K562 (cell line): ENCODE data around the gene HNRNPDL. TPM values are rescaled to one million over a fixed set of nuclear protein-coding genes. Genes with fewer than 3 reads are reported as not detected.

Experiments
- ATAC-seq: fragments of 200-7000 bp; cut with Tn5 transposase; 3 replicates; pipeline ENCODE4 v1.9.1; 2020; ENCODE audit warnings: moderate library complexity
- BruUV-seq: library from RNA; stranded (reverse); fragments of 400-500 nt; replicated peaks from 2 replicates; lab custom pipeline; 2021; lab: Mats Ljungman, UMichigan
- CTCF ChIA-PET: fragments of 300-600 bp; formaldehyde crosslinking; extraction: SDS; loops from one replicate; lab custom pipeline; 2021; ENCODE audit warnings: low intra/inter-chr PET ratio; lab: Yijun Ruan, JAX
- POLR2A ChIA-PET: fragments of 300-600, 350-650 bp; sonication (Branson Sonifier 250); formaldehyde crosslinking; extraction: SDS; loops from one replicate; lab custom pipeline; 2021; ENCODE audit warnings: antibody characterized with exemption, inconsistent platforms; lab: Yijun Ruan, JAX
- DNase-seq, 4 experiments: peaks; one replicate each; pipeline versions ENCODE4 v3.0.0 to v3.0.0-alpha.2; 2011 to 2018; ENCODE audit warnings: low spot score in 3 of 4, mixed read lengths in 3 of 4; ENCODE audit errors: extremely low read depth in 1 of 4
- FAIRE-seq: peaks from 2 replicates; lab custom pipeline; 2011; peaks lifted over from hg19 to GRCh38; lab: Jason Lieb, UNC
- H2AFZ ChIP-seq: 2 replicates; pipeline ENCODE4 v1.6.0; 2011; ENCODE audit warnings: low read depth, low read length, control low read depth, inconsistent platforms
- H3K27ac ChIP-seq: fragments of 200-600 bp; 3 replicates; pipeline ENCODE4 v1.8.0; 2011; ENCODE audit warnings: low read depth, mild to moderate bottlenecking, control low read depth, inconsistent platforms, low read length, moderate library complexity, mixed read lengths; ENCODE audit errors: extremely low read depth
- H3K27me3 ChIP-seq, 2 experiments: fragments of 300-600 bp in 1 of 2; 2 replicates in 1 of 2; 3 replicates in 1 of 2; pipeline versions ENCODE4 v1.6.0 to v1.8.0; 2011; ENCODE audit warnings: inconsistent platforms in 2 of 2, low read length in 2 of 2, mild to moderate bottlenecking in 1 of 2, mixed read lengths in 1 of 2, moderate library complexity in 1 of 2; ENCODE audit not compliant: control insufficient read depth in 2 of 2, insufficient read depth in 2 of 2
- H3K36me3 ChIP-seq: fragments of 300-600 bp; 3 replicates; pipeline ENCODE4 v1.8.0; 2011; ENCODE audit warnings: mild to moderate bottlenecking, low read length, inconsistent platforms; ENCODE audit not compliant: control insufficient read depth, insufficient read depth
- H3K4me1 ChIP-seq, 2 experiments: fragments of 200-600 bp in 1 of 2; replicated peaks in 1 of 2; 2 replicates in 1 of 2; 3 replicates in 1 of 2; pipeline versions ENCODE4 v1.5.1 to v1.8.0; 2011; ENCODE audit warnings: inconsistent platforms in 2 of 2, low read length in 2 of 2, mild to moderate bottlenecking in 1 of 2, mixed read lengths in 1 of 2, moderate library complexity in 1 of 2; ENCODE audit not compliant: control insufficient read depth in 2 of 2, insufficient read depth in 2 of 2
- H3K4me2 ChIP-seq: 2 replicates; pipeline ENCODE4 v1.6.1; 2011; ENCODE audit warnings: low read length, control low read depth, inconsistent platforms, mixed read lengths; ENCODE audit not compliant: insufficient read depth
- H3K4me3 ChIP-seq: fragments of 200-600 bp; sonication (generic), shearing (Covaris generic); 2 replicates; pipeline ENCODE4 v1.5.1; 2016; ENCODE audit warnings: control low read depth, inconsistent platforms
- H3K79me2 ChIP-seq: fragments of 200-600 bp; 3 replicates; pipeline ENCODE4 v1.8.0; 2011; ENCODE audit warnings: low read length, inconsistent platforms; ENCODE audit not compliant: control insufficient read depth, insufficient read depth
- H3K9ac ChIP-seq, 2 experiments: 2 replicates each; pipeline versions ENCODE4 v1.6.0 to v1.6.1; 2011; ENCODE audit warnings: low read depth in 2 of 2, low read length in 2 of 2, control low read depth in 1 of 2, inconsistent platforms in 1 of 2, mild to moderate bottlenecking in 1 of 2, mixed read lengths in 1 of 2; ENCODE audit not compliant: insufficient read depth in 1 of 2
- H3K9me1 ChIP-seq: one replicate; pipeline ENCODE4 v1.6.0; 2011; ENCODE audit warnings: inconsistent platforms, mild to moderate bottlenecking, low read length, moderate library complexity; ENCODE audit not compliant: control insufficient read depth, insufficient read depth
- H3K9me3 ChIP-seq: replicated peaks from 2 replicates; pipeline ENCODE4 v1.5.1; 2011; ENCODE audit warnings: low read depth, low read length, inconsistent platforms; ENCODE audit not compliant: control insufficient read depth, insufficient read depth
- H4K20me1 ChIP-seq: replicated peaks from 2 replicates; pipeline ENCODE4 v1.6.1; 2011; ENCODE audit warnings: low read length, inconsistent platforms, mixed read lengths; ENCODE audit not compliant: control insufficient read depth, insufficient read depth
- AFF1 ChIP-seq, 2 experiments: fragments of 450-650 bp; IDR thresholded peaks; 2 replicates each; pipeline ENCODE4 v1.6.1; 2018; ENCODE audit warnings: mild to moderate bottlenecking in 2 of 2, low read depth in 1 of 2; ENCODE audit not compliant: partially characterized antibody in 2 of 2
- CBX3 ChIP-seq, 2 experiments: IDR thresholded peaks; 1 replicate in 1 of 2; 2 replicates in 1 of 2; pipeline ENCODE4 v1.6.1; 2012; ENCODE audit warnings: inconsistent platforms in 2 of 2, low read length in 2 of 2, borderline replicate concordance in 1 of 2, control low read depth in 1 of 2
- SIN3B ChIP-seq: fragments of 450-650 bp; IDR thresholded peaks from 2 replicates; pipeline ENCODE4 v1.6.1; 2017; ENCODE audit warnings: low read depth, mild to moderate bottlenecking, moderate library complexity
- TRIM25 ChIP-seq: fragments of 450-650 bp; IDR thresholded peaks from 2 replicates; pipeline ENCODE4 v1.7.0; 2016; ENCODE audit warnings: borderline replicate concordance
- TRIM28 ChIP-seq: fragments of 450-650 bp; IDR thresholded peaks from 2 replicates; pipeline ENCODE4 v1.6.1; 2017
- ZNF407 ChIP-seq: fragments of 450-650 bp; IDR thresholded peaks from 2 replicates; pipeline ENCODE4 v1.6.1; 2016; ENCODE audit warnings: low read depth
- ZNF57 ChIP-seq: fragments of 450-650 bp; formaldehyde crosslinking; IDR thresholded peaks from 2 replicates; pipeline ENCODE4 v1.4.0; 2020; ENCODE audit warnings: mild to moderate bottlenecking, moderate library complexity
- WGBS: fragments of 100-300 bp; shearing (Covaris generic); methylation state at CpG from one replicate; pipeline ENCODE4 v1.1.6; 2016; ENCODE audit warnings: low coverage, mixed read lengths; ENCODE audit not compliant: insufficient coverage; ENCODE audit errors: missing lambda C conversion rate; 5-methylcytosine and 5-hydroxymethylcytosine counted together
- in situ Hi-C: fragments of 300-500 bp; cut with MboI; formaldehyde crosslinking; loops from 4 replicates; pipeline ENCODE4 v1.15.0; 2018; ENCODE audit warnings: inconsistent platforms, mixed read lengths
- intact Hi-C: fragments of 100-400 bp; cut with micrococcal nuclease; formaldehyde crosslinking; loops from 2 replicates; pipeline ENCODE4 v1.14.2; 2022
- polyA plus RNA-seq, 8 experiments: library from polyadenylated mRNA; depleted of rRNA in 4 of 8; stranded (reverse) in 5 of 8; unstranded in 3 of 8; fragments of >200 nt; fragmentation: Nextera tagmentation in 2 of 8; fragmentation: Illumina TruSeq in 1 of 8; extraction: Ambion mirVana in 2 of 8; extraction: Trizol in 1 of 8; gene quantifications; 2 replicates each; pipeline versions ENCODE4 v1.2.1 to v1.2.3, GENCODE V29; 2011 to 2014; ENCODE audit warnings: inconsistent platforms in 1 of 8, missing spikeins in 1 of 8
- total RNA-seq, 7 experiments: library from RNA; depleted of rRNA in 6 of 7; stranded (reverse); fragments of >200 nt in 6 of 7; fragmentation: Illumina TruSeq in 2 of 7; extraction: Trizol in 2 of 7; gene quantifications; 2 replicates each; pipeline versions ENCODE4 v1.2.1 to v1.2.3, GENCODE V29; 2011 to 2021; ENCODE audit warnings: low replicate concordance in 1 of 7

Gene HNRNPDL
- total and polyA plus RNA-seq, 9 of the 15 experiments (the other 6 are each of a cell fraction or from before 2014, with no cell fraction given): 243 to 652 (median 351) TPM

GRCh38 chr4:82381235-82381634 is 49.0 kb downstream of the HNRNPDL start:
- BruUV-seq: no TSS peak
- Histone ChIP-seq H3K9ac (no peak overlapping the region), H3K36me3 (0 out of 3 replicates have a peak, but pooled peaks cover under 1% of the 10 kb centered on the region), H3K4me1 (peaks cover under 1 to 8% of the 10 kb centered on the region in 2 experiments; a peak in 3 of 5 replicates), H3K79me2 (peaks cover 4% of the 10 kb centered on the region; the same call in 2 of the 3 replicates), H3K9me1 (no peaks in the 10 kb centered on the region), H4K20me1 (no peaks in the 10 kb centered on the region), H3K4me2 (no peak overlapping the region), H3K4me3 (no peak overlapping the region), H3K27ac (no peak overlapping the region), H3K27me3 (no peaks in the 10 kb centered on the region), H2AFZ (no peak overlapping the region), H3K9me3 (no peaks in the 10 kb centered on the region)
- ATAC-seq (peak; percentile 53), DNase-seq (no peak), FAIRE-seq (no peak)
- ChIA-PET CTCF (no interaction called here), POLR2A (interaction anchor here (0.7 to 2.0 kb wide), 6 partner anchors 11 to 48 kb away, joined by 3 to 4 read pairs (median 3); no protein-coding TSS in a partner anchor)
- intact Hi-C loops (no loop called here), in situ Hi-C loops (no loop called here)
- 34% methylated on average over 3 of the region's 3 CpGs for WGBS
- TF ChIP-seq SIN3B: no peak
- TF ChIP-seq TRIM28: 0 out of 2 replicates have a peak, but pooled peaks have one; percentile 22
- peak in 1 of 2 experiments; percentile 55; a peak in 1 of 3 replicates for TF ChIP-seq CBX3 (IDR thresholded peaks at IDR 0.05; ENCODE audit: borderline replicate concordance in 1 of 2, low read length in 2 of 2)
- TF ChIP-seq AFF1 (IDR thresholded peaks at IDR 0.05; ENCODE audit: low read depth in 1 of 2, partially characterized antibody in 2 of 2): no peak
- TF ChIP-seq ZNF57 (CRISPR knock-in tag): no peak
- TF ChIP-seq TRIM25: no peak
- TF ChIP-seq ZNF407: no peak
